KOPT-K1 (cell line): ENCODE results near the gene ZDHHC4.
"Not testable (repeated sequence)": the region's sequence is repeated elsewhere in the genome, so short reads cannot be mapped to it uniquely, and the experiment has no call there.

Experiments used
- H3K27ac ChIP-seq: fragments of 200-600 bp; sonication (generic); 2 replicates; pipeline ENCODE4 v1.5.1; 2016; ENCODE audit warnings: antibody characterized with exemption, mild to moderate bottlenecking, low read depth, low read length; ENCODE audit not compliant: poor library complexity, severe bottlenecking
- H3K36me3 ChIP-seq: fragments of 200-600 bp; sonication (generic); 2 replicates; pipeline ENCODE4 v1.5.1; 2017; ENCODE audit warnings: antibody characterized with exemption, mild to moderate bottlenecking, low read length, moderate library complexity; ENCODE audit not compliant: insufficient read depth
- H3K9me3 ChIP-seq: fragments of 200-600 bp; sonication (generic); 2 replicates; pipeline ENCODE4 v1.5.1; 2017; ENCODE audit warnings: antibody characterized with exemption, low read length, mild to moderate bottlenecking; ENCODE audit not compliant: insufficient read depth, poor library complexity, severe bottlenecking

ZDHHC4 gene

GRCh38 chr7:6631605-6632004, 54.4 kb downstream of the ZDHHC4 start:
- Histone ChIP-seq H3K27ac (no peak overlapping the region), H3K36me3 (no peaks in the 10 kb centered on the region), H3K9me3 (no peaks in the 10 kb centered on the region)

DNA sequence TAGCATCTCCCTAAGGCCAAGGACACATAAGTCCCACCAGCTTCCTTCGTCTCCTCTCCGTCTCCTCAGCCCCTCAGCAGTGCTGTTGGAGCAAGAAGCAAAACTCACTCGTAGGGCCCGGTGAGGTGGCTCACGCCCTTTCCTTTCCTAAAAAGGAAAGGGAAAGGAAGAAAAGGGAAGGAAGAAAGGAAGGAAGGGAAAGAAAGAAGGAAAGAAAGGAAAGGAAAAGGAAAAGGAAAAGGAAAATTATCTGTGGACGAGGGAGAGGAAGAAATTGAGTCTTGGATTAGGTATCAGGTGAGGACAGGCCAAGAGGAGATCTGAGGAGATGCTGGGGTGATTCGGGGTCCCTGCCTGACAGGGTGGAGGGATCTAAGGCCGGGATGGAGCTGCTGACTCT, 56.8 kb downstream of the ZDHHC4 start:
- Histone ChIP-seq H3K36me3 (peaks cover 2% of the 10 kb centered on the region; the same call in 1 of the 2 replicates), H3K9me3 (no peaks in the 10 kb centered on the region), H3K27ac (no peak overlapping the region)

- H3K9me3 ChIP-seq, H3K27ac ChIP-seq: not testable (repeated sequence)
- peaks cover 11% of the 10 kb centered on the region for H3K36me3 ChIP-seq
Measured at GRCh38 chr7:6634971-6635370, 57.7 kb downstream of the ZDHHC4 start.

- Histone ChIP-seq H3K36me3 (peaks cover 31% of the 10 kb centered on the region), H3K9me3 (no peaks in the 10 kb centered on the region), H3K27ac (peak within 1 kb of the TSS; percentile 62)
Measured at GRCh38 chr7:6636741-6637543, 59.7 kb downstream of the ZDHHC4 start, which contains the start of gene ZNF316. ZNF316 (plus strand) TSS chr7:6637318; CDS start chr7:6642410, 5,092 bp downstream.

DNA sequence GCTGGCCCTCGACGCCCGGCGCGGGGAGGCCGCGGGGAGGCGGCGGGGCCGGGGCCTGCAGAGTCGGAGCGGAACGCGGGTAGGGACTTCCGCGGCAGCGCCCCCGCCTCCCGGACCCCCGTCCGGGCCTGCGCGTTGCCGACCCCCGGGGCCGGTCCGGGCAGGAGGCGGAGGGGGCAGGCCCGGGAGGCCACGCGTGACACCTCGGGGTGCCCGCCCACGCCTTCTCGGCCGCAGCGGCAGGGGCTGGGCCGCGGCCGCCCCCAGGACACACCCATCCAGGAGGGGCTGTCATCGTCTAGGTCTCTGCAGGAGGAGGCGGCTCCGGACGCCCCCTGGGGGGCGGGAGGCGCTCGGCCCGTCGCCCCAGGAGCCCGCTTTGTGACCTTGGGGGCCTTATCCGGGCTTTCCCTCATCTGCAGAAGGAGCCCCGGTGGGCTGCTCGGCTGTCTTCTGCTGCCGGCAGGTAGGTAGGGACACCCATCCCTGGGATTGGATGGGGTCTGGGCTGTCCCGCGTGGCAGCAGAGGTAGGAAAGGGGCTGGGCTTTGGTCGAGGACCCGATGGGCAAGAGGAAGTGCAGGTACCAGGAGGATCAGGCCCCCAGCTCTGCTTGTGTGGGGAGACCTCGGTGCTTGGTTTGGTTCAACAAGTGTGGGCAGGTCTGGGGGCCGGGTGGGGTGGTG, 60.4 kb downstream of the ZDHHC4 start:
- Histone ChIP-seq H3K27ac (peak overlapping the region; percentile 62), H3K36me3 (peaks cover 39% of the 10 kb centered on the region), H3K9me3 (no peaks in the 10 kb centered on the region)
